ENCODE results near the gene LRMDA. TPM values are rescaled to one million over a fixed set of nuclear protein-coding genes. Genes with fewer than 3 reads are reported as not detected.

LRMDA gene
- total and polyA plus RNA-seq, 2 of the 4 experiments (the other 2 are of a cell fraction): 0.07 TPM; not detected in 1

DNA sequence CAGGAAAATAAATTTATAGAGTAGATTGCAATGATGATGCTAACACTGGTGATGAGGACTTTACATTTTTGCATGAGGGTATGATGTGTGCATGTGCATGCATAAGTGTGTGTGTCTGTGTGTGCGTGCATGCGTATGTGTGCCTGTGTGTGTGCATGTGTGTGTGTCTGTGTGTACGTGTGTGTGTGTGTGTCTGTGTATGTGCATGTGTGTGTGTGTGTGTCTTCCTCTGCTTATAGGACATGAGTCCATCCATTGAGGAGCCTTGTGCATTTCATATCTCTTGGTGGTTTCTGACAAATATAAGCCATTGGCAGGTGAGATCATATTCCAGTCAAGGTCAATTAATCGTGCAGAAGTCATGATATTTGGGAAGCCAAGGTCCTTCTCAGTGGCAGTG, 277.8 kb downstream of the LRMDA start:
- Histone ChIP-seq H3K9me1 (ENCODE audit: insufficient read depth, low read length) (no peaks in the 10 kb centered on the region), H2BK120ac (ENCODE audit: low read depth, low read length) (no peak overlapping the region), H4K5ac (ENCODE audit: low read depth, low read length) (no peak overlapping the region), H3K56ac (ENCODE audit: extremely low read depth, insufficient read depth, low read length) (no peak overlapping the region), H4K8ac (ENCODE audit: low read depth in 2 of 2, low read length in 2 of 2) (no peak overlapping the region), H2BK20ac (ENCODE audit: low read depth, low read length) (no peak overlapping the region), H3K79me1 (ENCODE audit: low read depth in 1 of 2, low read length in 2 of 2) (no peaks in the 10 kb centered on the region), H2AFZ (replicated peaks; ENCODE audit: low read length, poor library complexity) (no peak overlapping the region), H3K9ac (ENCODE audit: low read depth, low read length) (no peak overlapping the region), H4K91ac (ENCODE audit: insufficient read depth, low read depth, low read length) (no peak overlapping the region), H2AK9ac (replicated peaks; ENCODE audit: low read depth, low read length, poor library complexity) (no peak overlapping the region), H2AK5ac (ENCODE audit: low read depth, low read length) (no peak overlapping the region), H3K4me1 (ENCODE audit: control insufficient read depth, insufficient read depth, low read length) (no peaks in the 10 kb centered on the region), H4K20me1 (ENCODE audit: insufficient read depth, low read length) (no peaks in the 10 kb centered on the region), H3K14ac (replicated peaks; ENCODE audit: low read depth, low read length) (no peak overlapping the region), H2BK5ac (ENCODE audit: low read depth, low read length, poor library complexity, severe bottlenecking) (no peak overlapping the region), H3K23ac (ENCODE audit: low read depth, low read length) (no peak overlapping the region), H2BK15ac (ENCODE audit: low read depth, low read length) (no peak overlapping the region), H3K4me3 (ENCODE audit: insufficient read depth, low read depth, low read length) (no peak overlapping the region), H3K4me2 (ENCODE audit: low read depth, low read length) (no peak overlapping the region), H3K36me3 (ENCODE audit: control insufficient read depth, insufficient read depth, low read length) (no peaks in the 10 kb centered on the region), H3K27me3 (ENCODE audit: control insufficient read depth, insufficient read depth, low read length) (peaks cover 7% of the 10 kb centered on the region; the same call in 1 of the 2 replicates), H3K27ac (ENCODE audit: insufficient read depth, low read length) (no peak overlapping the region), H3K9me3 (ENCODE audit: control insufficient read depth, insufficient read depth, low read length) (no peaks in the 10 kb centered on the region), H3K4ac (ENCODE audit: low read depth, low read length) (no peak overlapping the region), H3K18ac (ENCODE audit: low read depth, low read length) (no peak overlapping the region)
- no peak for TF ChIP-seq RCOR1 (IDR thresholded peaks at IDR 0.05; ENCODE audit: insufficient replicate concordance, low read length)
- TF ChIP-seq RAD21 (IDR thresholded peaks at IDR 0.05; ENCODE audit: low read length): no peak
- no peak for TF ChIP-seq POLR2A (IDR thresholded peaks at IDR 0.05; ENCODE audit: low read depth, low read length)
- in situ Hi-C loops (cut with MboI; ENCODE audit: low sequenced_read_pairs): no loop called here
- dilution Hi-C loops (cut with HindIII; ENCODE audit: low sequenced_read_pairs, unreplicated experiment): no loop called here
- no CpG with 5 or more reads among the region's 4 CpGs for WGBS, 2 experiments (ENCODE audit: extremely low coverage in 2 of 2, insufficient read length in 1 of 2)
- ATAC-seq (ENCODE audit: low read depth) (no peak), DNase-seq (no peak)
- ChIA-PET POLR2A (ENCODE audit: unreplicated experiment) (no interaction called here), CTCF (no interaction called here)
- no TSS peak for BruUV-seq (replicated peaks)
- intact Hi-C loops (cut with micrococcal nuclease): no loop called here

Measured in IMR-90 (cell line).